Measurements from ENCODE around the gene OSCP1. TPM values are rescaled to one million over a fixed set of nuclear protein-coding genes. Genes with fewer than 3 reads are reported as not detected.
"Not testable (repeated sequence)": the region's sequence is repeated elsewhere in the genome, so short reads cannot be mapped to it uniquely, and the experiment has no call there.

Gene OSCP1
- total RNA-seq, 1 donor from 2014 or later: 13.9 TPM

DNA sequence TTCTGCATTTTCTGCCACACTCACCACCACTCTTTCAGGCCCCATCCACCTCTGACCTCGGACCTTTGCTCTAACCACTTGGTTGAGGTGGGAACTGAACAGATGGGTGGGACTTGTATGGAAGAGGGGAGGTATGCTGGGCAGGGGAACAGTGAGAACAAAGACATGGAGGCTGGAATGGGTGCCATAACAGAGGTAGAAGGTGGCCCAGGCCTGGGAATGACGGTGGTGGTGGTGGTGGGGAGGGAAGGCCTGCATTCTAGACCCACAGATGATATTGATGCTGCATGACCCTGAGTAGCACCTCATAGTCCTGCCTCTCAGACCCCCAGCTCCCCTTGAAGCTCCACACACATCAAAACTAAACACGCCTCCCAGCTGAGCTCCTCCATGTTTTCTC lies 37.7 kb upstream of the OSCP1 start:
- Histone ChIP-seq H3K27me3 (ENCODE audit: control insufficient read depth, insufficient read depth, low read length) (peaks cover 10% of the 10 kb centered on the region), H3K4me3 (ENCODE audit: low read depth, low read length) (no peak overlapping the region), H3K36me3 (ENCODE audit: control insufficient read depth, insufficient read depth, low read length) (no peaks in the 10 kb centered on the region)
- DNase-seq (ENCODE audit: low read depth): no peak
- TF ChIP-seq, protein P1, sequence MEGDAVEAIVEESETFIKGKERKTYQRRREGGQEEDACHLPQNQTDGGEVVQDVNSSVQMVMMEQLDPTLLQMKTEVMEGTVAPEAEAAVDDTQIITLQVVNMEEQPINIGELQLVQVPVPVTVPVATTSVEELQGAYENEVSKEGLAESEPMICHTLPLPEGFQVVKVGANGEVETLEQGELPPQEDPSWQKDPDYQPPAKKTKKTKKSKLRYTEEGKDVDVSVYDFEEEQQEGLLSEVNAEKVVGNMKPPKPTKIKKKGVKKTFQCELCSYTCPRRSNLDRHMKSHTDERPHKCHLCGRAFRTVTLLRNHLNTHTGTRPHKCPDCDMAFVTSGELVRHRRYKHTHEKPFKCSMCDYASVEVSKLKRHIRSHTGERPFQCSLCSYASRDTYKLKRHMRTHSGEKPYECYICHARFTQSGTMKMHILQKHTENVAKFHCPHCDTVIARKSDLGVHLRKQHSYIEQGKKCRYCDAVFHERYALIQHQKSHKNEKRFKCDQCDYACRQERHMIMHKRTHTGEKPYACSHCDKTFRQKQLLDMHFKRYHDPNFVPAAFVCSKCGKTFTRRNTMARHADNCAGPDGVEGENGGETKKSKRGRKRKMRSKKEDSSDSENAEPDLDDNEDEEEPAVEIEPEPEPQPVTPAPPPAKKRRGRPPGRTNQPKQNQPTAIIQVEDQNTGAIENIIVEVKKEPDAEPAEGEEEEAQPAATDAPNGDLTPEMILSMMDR (IDR thresholded peaks at IDR 0.05; ENCODE audit: insufficient read depth, low read length, poor library complexity, severe bottlenecking): no peak

DNA sequence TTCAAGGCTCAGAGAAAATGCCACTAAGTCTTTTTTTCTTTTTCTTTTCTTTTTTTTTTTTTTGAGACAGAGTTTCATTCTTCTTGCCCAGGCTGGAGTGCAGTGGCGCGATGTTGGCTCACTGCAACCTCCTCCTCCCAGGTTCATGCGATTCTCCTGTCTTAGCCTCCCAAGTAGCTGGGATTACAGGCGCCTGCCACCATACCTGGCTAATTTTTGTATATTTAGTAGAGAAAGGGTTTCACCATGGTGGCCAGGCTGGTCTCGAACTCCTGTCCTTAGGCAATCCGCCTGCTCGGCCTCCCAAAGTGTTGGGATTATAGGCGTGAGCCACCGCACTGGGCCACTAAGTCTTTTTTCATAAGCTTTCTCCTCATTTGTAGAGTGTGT lies 37.1 kb upstream of the OSCP1 start:
- not testable (repeated sequence) for H3K36me3 ChIP-seq (ENCODE audit: control insufficient read depth, insufficient read depth, low read length); H3K4me3 ChIP-seq (ENCODE audit: low read depth, low read length); DNase-seq (ENCODE audit: low read depth)
- H3K27me3 ChIP-seq (ENCODE audit: control insufficient read depth, insufficient read depth, low read length): peaks cover 10% of the 10 kb centered on the region

DNA sequence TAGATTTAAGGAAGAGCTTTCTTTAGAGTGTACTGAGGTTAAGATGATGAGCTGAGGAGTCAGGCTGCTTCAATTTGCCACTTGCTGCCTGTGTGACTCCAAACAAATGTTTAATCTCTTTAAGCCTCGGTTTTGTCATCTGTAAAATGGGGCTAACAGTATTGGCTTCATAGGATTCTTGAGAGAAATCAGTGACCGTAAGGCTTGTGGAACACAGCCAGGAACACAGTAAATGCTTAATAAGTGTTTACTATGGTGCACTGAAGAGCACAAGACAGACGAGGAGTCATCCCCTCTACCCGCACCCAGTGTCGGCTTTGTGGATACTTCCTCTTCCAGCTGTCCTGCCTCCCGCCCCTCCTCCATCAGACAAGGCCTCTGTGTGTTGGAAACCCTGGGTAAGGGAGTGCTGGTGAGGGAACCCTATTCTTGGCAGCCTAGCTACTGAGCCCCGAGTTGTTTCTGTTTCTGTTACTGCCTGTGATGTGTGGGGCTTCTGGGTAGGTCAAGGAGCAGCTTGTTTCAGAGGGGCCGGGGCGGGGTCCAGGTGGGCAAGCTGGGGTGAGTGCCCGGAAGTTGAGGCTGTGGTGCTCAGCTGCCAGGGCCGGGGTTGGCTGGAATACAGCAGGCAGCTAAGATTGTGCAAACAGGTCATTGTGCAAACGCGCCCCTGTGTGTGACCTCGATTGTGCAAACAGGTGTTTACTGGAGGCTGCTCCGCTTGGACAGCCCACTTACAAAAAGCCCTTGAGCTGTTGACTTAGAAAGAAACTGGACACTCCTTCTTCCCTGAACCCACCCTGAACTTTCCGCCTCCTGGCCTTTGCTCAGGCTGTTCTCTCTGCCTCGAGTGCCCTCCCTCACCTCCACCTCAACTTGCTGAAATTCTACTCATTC lies 36.4 kb upstream of the OSCP1 start:
- TF ChIP-seq, protein P1 (IDR thresholded peaks at IDR 0.05; ENCODE audit: insufficient read depth, low read length, poor library complexity, severe bottlenecking): no peak
- H3K4me3 ChIP-seq (ENCODE audit: low read depth, low read length): no peak overlapping the region
- H3K27me3 ChIP-seq (ENCODE audit: control insufficient read depth, insufficient read depth, low read length): peaks cover 10% of the 10 kb centered on the region
- no peak for DNase-seq (ENCODE audit: low read depth)
- no peaks in the 10 kb centered on the region for H3K36me3 ChIP-seq (ENCODE audit: control insufficient read depth, insufficient read depth, low read length)

DNA sequence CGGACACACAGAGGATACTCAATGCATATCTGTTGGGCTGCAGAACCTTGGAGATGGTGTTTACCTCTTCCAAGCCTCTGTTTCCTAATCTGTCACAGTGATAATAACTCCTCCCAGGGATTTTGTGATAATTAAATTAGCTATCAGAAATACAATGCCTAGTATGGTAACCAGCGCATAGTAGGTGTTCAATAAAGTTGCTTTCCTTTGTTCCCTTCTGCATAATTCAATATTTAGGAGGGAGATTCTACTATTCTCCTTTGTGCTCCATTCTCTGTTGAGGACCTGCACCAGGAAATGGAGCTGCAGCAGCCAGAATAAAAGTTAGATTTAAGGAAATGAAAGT lies 35.8 kb upstream of the OSCP1 start:
- no peak overlapping the region for H3K4me3 ChIP-seq (ENCODE audit: low read depth, low read length)
- TF ChIP-seq, protein P1 (IDR thresholded peaks at IDR 0.05; ENCODE audit: insufficient read depth, low read length, poor library complexity, severe bottlenecking): no peak
- peaks cover 10% of the 10 kb centered on the region for H3K27me3 ChIP-seq (ENCODE audit: control insufficient read depth, insufficient read depth, low read length)
- no peaks in the 10 kb centered on the region for H3K36me3 ChIP-seq (ENCODE audit: control insufficient read depth, insufficient read depth, low read length)
- DNase-seq (ENCODE audit: low read depth): no peak

DNA sequence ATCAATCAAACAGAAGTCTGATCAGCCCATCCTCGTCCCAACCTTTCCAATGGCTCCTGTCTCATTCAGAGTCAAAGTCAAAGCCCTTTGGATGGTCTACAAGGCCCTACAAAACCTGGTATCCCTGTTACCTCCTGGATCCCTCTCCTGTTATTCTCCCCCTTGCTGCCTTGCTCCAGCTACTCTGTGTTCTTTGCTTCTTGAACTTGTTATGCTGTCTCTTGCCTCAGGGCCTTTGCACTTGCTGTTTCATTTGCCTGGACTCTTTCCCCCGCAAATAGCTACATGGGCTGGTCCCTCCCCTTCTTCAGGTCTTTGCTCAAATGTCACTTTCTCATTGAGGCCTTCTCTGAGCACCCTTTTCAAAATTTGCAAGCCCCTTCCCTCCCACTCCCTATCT lies 33.8 kb upstream of the OSCP1 start:
- H3K4me3 ChIP-seq (ENCODE audit: low read depth, low read length): no peak overlapping the region
- TF ChIP-seq, protein P1 (IDR thresholded peaks at IDR 0.05; ENCODE audit: insufficient read depth, low read length, poor library complexity, severe bottlenecking): no peak
- peaks cover 13% of the 10 kb centered on the region for H3K27me3 ChIP-seq (ENCODE audit: control insufficient read depth, insufficient read depth, low read length)
- no peaks in the 10 kb centered on the region for H3K36me3 ChIP-seq (ENCODE audit: control insufficient read depth, insufficient read depth, low read length)
- no peak for DNase-seq (ENCODE audit: low read depth)

DNA sequence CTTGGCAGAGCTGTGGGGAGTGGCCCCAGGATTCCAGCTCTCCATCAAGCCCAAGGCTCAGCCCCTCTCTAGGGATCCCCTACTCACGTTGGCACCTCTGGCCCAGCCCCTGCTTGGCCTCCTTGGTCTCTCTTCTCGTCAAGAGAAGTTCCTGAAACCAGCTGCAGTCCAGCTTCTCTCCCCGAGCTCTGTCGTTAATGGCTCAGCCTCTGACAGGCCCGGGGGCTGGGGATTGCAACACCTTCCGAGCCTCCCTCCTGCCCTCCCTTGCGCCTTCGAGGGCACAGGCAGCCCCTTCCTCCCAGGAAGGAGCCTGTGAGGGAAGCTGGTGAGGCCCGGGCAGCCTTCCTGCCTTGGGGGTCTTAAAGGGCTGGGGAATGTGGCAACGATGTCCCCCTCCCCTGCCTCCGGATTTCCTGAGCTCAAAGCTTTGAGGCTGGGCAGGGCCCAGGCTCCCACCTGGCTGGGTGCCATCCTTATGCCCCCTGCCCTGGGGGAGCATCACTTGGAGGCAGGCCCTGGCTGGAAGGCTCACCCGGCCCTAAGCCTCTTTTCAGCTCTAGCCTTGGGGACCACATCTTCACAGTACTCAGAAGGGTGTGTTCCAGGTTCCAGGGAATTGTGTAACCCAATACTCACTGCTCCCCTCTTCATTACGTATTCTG lies 32.6 kb upstream of the OSCP1 start, which contains the start of gene CSF3R:
Gene CSF3R, minus strand, starts transcription at position 190 of the 665 bp plus-strand sequence. CDS start 3,417 bp downstream, outside the sequence.
- Histone ChIP-seq H3K4me3 (ENCODE audit: low read depth, low read length) (no peak within 1 kb of the TSS), H3K27me3 (ENCODE audit: control insufficient read depth, insufficient read depth, low read length) (peaks cover 11% of the 10 kb centered on the region), H3K36me3 (ENCODE audit: control insufficient read depth, insufficient read depth, low read length) (no peaks in the 10 kb centered on the region)
- TF ChIP-seq, protein P1 (IDR thresholded peaks at IDR 0.05; ENCODE audit: insufficient read depth, low read length, poor library complexity, severe bottlenecking): no peak
- no peak for DNase-seq (ENCODE audit: low read depth)

All from kidney epithelial cell (primary cell).